ENCODE measurements around the gene ABHD6. TPM values are rescaled to one million over a fixed set of nuclear protein-coding genes. Genes with fewer than 3 reads are reported as not detected.

ABHD6 gene
- total RNA-seq, 1 experiment from 2014 or later, result 3.4 TPM

DNA sequence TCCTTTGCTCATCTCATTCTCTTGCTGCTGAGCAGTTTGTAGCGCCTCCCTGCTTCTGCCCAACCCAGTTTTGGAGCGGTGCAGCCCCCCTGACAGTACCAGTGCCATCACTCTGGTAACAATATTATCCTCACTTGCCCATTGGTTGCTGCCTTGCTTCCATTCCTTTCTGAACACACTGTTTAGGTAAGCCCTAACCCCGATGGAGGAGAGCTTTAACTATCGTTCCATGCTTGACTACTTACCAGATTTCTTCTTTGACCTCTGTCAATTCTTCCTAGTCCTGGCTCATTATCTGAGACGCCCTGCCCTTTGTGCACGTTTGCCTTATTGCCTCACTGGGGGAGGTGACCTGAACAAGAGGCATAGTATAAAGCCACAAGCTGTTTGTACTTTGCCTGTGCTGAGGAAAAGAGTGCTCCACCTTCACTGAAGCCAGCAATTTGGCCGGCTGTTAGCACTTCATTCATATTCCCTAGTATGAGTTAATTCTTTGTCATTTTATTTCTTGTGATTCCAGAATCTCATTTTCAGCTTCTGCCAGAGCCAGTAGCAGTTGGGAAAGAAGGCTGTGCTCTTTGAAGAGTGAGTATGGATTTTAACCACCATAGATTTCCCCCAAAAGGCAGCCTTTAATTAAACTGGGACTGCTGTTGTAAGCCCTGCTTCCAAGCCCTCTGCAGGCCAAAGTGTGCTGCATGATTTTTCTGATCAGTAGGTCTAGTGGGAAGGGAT lies 11.9 kb downstream of the ABHD6 start:
- Mint-ChIP-seq H3K27me3 (ENCODE audit: insufficient read depth, unreplicated experiment) (no peaks in the 10 kb centered on the region), H3K4me1 (ENCODE audit: insufficient read depth, unreplicated experiment) (no peaks in the 10 kb centered on the region), H3K9me3 (ENCODE audit: unreplicated experiment) (no peaks in the 10 kb centered on the region), H3K36me3 (ENCODE audit: insufficient read depth, unreplicated experiment) (peaks cover 7% of the 10 kb centered on the region), H3K4me3 (ENCODE audit: unreplicated experiment) (no peak overlapping the region), H3K27ac (ENCODE audit: low read depth, unreplicated experiment) (no peak overlapping the region)
- no peak for DNase-seq (ENCODE audit: unreplicated experiment)
- no peak for TF ChIP-seq CTCF (IDR thresholded peaks at IDR 0.05; ENCODE audit: unreplicated experiment)
- BruUV-seq (replicated peaks), result no TSS peak
- intact Hi-C loops (cut with micrococcal nuclease), result no loop called here
- ChIA-PET POLR2A (interaction anchor here (1.5 kb wide), 1 partner anchor 12 kb away, joined by 4 read pairs; the partner anchor contains the start of gene ABHD6), CTCF (interaction anchor here (0.6 to 1.2 kb wide), 3 partner anchors 9 to 56 kb away, joined by 3 to 5 read pairs (median 4); partner anchors contain the start of genes HTD2 and RPP14)

DNA sequence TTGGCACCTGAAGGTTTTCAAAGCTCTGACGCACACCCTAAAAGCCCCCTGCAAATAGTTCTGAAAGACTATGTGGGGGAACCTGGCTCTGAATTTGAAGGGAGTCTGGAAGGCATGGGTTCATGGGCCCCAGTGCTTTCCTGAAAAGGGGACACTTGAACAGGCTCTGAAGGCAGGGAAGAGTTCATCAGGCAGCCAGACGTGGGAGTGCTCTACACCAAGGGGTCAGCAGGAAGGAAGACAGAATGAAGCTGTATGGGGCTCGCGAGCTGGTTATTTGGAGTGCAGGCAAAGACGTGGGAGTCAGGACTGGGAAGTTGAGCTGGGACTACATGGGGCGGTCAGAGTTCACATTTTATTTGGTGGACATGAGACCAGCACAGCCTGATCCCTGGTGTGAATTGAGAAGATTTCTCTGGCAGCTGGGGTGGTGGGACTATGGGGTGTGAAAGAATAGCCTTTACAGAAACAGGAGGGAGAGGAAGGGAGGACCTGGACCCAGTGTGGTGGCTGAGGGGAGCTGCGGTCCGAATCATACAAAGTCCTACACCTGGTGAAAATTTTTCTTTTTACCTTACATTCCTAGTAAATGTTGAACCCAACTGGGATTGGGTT lies 12.6 kb downstream of the ABHD6 start:
- ChIA-PET CTCF (interaction anchor here (0.6 to 1.5 kb wide), 5 partner anchors 11 to 155 kb away, joined by 3 to 5 read pairs (median 4); partner anchors contain the start of genes HTD2 and RPP14), POLR2A (interaction anchor here (0.6 to 1.5 kb wide), 2 partner anchors 8 to 12 kb away, joined by 3 to 4 read pairs; partner anchors contain the start of gene ABHD6)
- H3K9me3 Mint-ChIP-seq (ENCODE audit: unreplicated experiment), result no peaks in the 10 kb centered on the region
- peaks cover 7% of the 10 kb centered on the region for H3K36me3 Mint-ChIP-seq (ENCODE audit: insufficient read depth, unreplicated experiment)
- intact Hi-C loops (cut with micrococcal nuclease), result no loop called here
- TF ChIP-seq CTCF (IDR thresholded peaks at IDR 0.05; ENCODE audit: unreplicated experiment), result no peak
- no peak overlapping the region for H3K27ac Mint-ChIP-seq (ENCODE audit: low read depth, unreplicated experiment)
- no peak for DNase-seq (ENCODE audit: unreplicated experiment)
- H3K4me3 Mint-ChIP-seq (ENCODE audit: unreplicated experiment), result no peak overlapping the region
- H3K27me3 Mint-ChIP-seq (ENCODE audit: insufficient read depth, unreplicated experiment), result no peaks in the 10 kb centered on the region
- BruUV-seq (replicated peaks), result no TSS peak
- no peaks in the 10 kb centered on the region for H3K4me1 Mint-ChIP-seq (ENCODE audit: insufficient read depth, unreplicated experiment)

DNA sequence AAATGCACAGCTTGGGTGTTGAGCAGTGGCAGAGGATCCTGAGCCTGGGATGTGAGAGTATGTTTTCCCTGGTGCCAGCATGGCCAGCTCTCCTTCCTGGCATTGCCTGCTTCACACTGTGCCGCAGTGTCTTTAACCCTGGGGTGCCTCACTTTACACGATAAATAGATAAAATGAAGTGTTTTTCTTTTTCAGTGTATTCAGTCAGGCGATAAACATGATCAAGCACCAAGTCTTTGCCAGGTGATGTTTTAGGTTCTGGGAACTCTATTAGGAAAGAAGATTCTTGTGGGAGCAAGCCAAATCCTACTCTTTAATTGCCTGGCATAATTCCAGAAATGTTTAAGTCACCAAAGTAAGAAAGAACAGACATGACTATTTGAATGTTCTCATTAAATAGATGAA lies 14.0 kb downstream of the ABHD6 start:
- H3K36me3 Mint-ChIP-seq (ENCODE audit: insufficient read depth, unreplicated experiment), result peaks cover 13% of the 10 kb centered on the region
- intact Hi-C loops (cut with micrococcal nuclease), result no loop called here
- BruUV-seq (replicated peaks), result no TSS peak
- H3K4me3 Mint-ChIP-seq (ENCODE audit: unreplicated experiment), result no peak overlapping the region
- POLR2A ChIA-PET, result interaction anchor here (0.7 to 1.2 kb wide), 2 partner anchors 67 to 245 kb away, joined by 3 read pairs; no protein-coding TSS in a partner anchor
- peaks cover 5% of the 10 kb centered on the region for H3K4me1 Mint-ChIP-seq (ENCODE audit: insufficient read depth, unreplicated experiment)
- DNase-seq (ENCODE audit: unreplicated experiment), result peak; percentile 40
- H3K27me3 Mint-ChIP-seq (ENCODE audit: insufficient read depth, unreplicated experiment), result no peaks in the 10 kb centered on the region
- H3K27ac Mint-ChIP-seq (ENCODE audit: low read depth, unreplicated experiment), result no peak overlapping the region
- TF ChIP-seq CTCF (IDR thresholded peaks at IDR 0.05; ENCODE audit: unreplicated experiment), result no peak
- CTCF ChIA-PET, result interaction anchor here (1.0 to 1.5 kb wide), 2 partner anchors 19 to 55 kb away, joined by 4 read pairs; partner anchors contain the start of gene HTD2
- H3K9me3 Mint-ChIP-seq (ENCODE audit: unreplicated experiment), result no peaks in the 10 kb centered on the region

DNA sequence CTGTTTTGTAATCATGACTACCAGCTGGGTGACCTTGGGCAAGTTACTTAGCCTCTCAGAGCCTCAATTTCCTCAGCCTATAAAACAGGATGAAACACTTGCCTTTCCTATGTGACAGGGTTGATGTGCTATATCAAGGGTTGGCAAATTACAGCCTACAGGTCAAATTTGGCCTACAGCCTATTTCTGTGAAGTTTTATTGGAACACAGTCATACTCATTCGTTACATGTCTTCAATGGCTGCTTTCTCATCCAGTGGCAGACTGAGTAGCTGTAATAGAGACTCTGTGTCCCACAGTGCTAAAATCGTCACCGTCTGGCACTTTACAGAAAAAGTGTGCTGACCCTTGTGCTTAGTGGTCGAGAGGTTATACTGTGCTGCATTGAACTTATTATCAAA lies 16.6 kb downstream of the ABHD6 start:
- H3K27me3 Mint-ChIP-seq (ENCODE audit: insufficient read depth, unreplicated experiment), result no peaks in the 10 kb centered on the region
- H3K36me3 Mint-ChIP-seq (ENCODE audit: insufficient read depth, unreplicated experiment), result peaks cover 25% of the 10 kb centered on the region
- H3K4me1 Mint-ChIP-seq (ENCODE audit: insufficient read depth, unreplicated experiment), result peaks cover 5% of the 10 kb centered on the region
- H3K9me3 Mint-ChIP-seq (ENCODE audit: unreplicated experiment), result no peaks in the 10 kb centered on the region
- no peak overlapping the region for H3K27ac Mint-ChIP-seq (ENCODE audit: low read depth, unreplicated experiment)
- no peak for TF ChIP-seq CTCF (IDR thresholded peaks at IDR 0.05; ENCODE audit: unreplicated experiment)
- no peak for DNase-seq (ENCODE audit: unreplicated experiment)
- ChIA-PET CTCF (interaction anchor here (1.1 kb wide), 2 partner anchors 52 to 65 kb away, joined by 3 to 4 read pairs; partner anchors contain the start of genes HTD2 and RPP14), POLR2A (interaction anchor here (1.2 kb wide), 1 partner anchor 16 kb away, joined by 5 read pairs; no protein-coding TSS in a partner anchor)
- no TSS peak for BruUV-seq (replicated peaks)
- no peak overlapping the region for H3K4me3 Mint-ChIP-seq (ENCODE audit: unreplicated experiment)
- intact Hi-C loops (cut with micrococcal nuclease), result no loop called here

Measured in MCF 10A (cell line).